ENCODE measurements around the gene KCND2.

KCND2 gene

GRCh38 chr7:120723465-120724385 lies 450.8 kb downstream of the KCND2 start:
- H3K4me3 ChIP-seq (ENCODE audit: low read depth, low read length), result no peak overlapping the region
- TF ChIP-seq CTCF (IDR thresholded peaks at IDR 0.05; ENCODE audit: control insufficient read depth, extremely low read depth, insufficient read depth), result no peak
- peak; percentile 81 for DNase-seq (ENCODE audit: low read depth)

GRCh38 chr7:120724448-120724847 lies 451.5 kb downstream of the KCND2 start:
- DNase-seq (ENCODE audit: low read depth), result no peak
- no peak for TF ChIP-seq CTCF (IDR thresholded peaks at IDR 0.05; ENCODE audit: control insufficient read depth, extremely low read depth, insufficient read depth)
- no peak overlapping the region for H3K4me3 ChIP-seq (ENCODE audit: low read depth, low read length)

- TF ChIP-seq CTCF (IDR thresholded peaks at IDR 0.05; ENCODE audit: control insufficient read depth, extremely low read depth, insufficient read depth), result no peak
- no peak overlapping the region for H3K4me3 ChIP-seq (ENCODE audit: low read depth, low read length)
- DNase-seq (ENCODE audit: low read depth), result no peak
Observed at GRCh38 chr7:120724955-120725354, 452.0 kb downstream of the KCND2 start.

GRCh38 chr7:120725376-120726039 lies 452.5 kb downstream of the KCND2 start:
- TF ChIP-seq CTCF (IDR thresholded peaks at IDR 0.05; ENCODE audit: control insufficient read depth, extremely low read depth, insufficient read depth), result peak; percentile 57
- no peak overlapping the region for H3K4me3 ChIP-seq (ENCODE audit: low read depth, low read length)
- no peak for DNase-seq (ENCODE audit: low read depth)

- no peak for TF ChIP-seq CTCF (IDR thresholded peaks at IDR 0.05; ENCODE audit: control insufficient read depth, extremely low read depth, insufficient read depth)
- no peak overlapping the region for H3K4me3 ChIP-seq (ENCODE audit: low read depth, low read length)
- no peak for DNase-seq (ENCODE audit: low read depth)
Observed at GRCh38 chr7:120729245-120729644, 456.3 kb downstream of the KCND2 start.

- no peak for TF ChIP-seq CTCF (IDR thresholded peaks at IDR 0.05; ENCODE audit: control insufficient read depth, extremely low read depth, insufficient read depth)
- no peak for DNase-seq (ENCODE audit: low read depth)
- no peak overlapping the region for H3K4me3 ChIP-seq (ENCODE audit: low read depth, low read length)
Observed at GRCh38 chr7:120731271-120731670, 458.3 kb downstream of the KCND2 start.

Data from LNCaP clone FGC (cell line).